GM21390 (cell line): ENCODE data around the gene PPIP5K1.

Experiments used
- ATAC-seq: cut with Tn5 transposase; IDR thresholded peaks from one replicate; pipeline ENCODE4 v1.9.1; 2021; ENCODE audit not compliant: unreplicated experiment

The PPIP5K1 gene

GRCh38 chr15:43519196-43519595 is 70.8 kb downstream of the PPIP5K1 start:
- no peak for ATAC-seq

DNA sequence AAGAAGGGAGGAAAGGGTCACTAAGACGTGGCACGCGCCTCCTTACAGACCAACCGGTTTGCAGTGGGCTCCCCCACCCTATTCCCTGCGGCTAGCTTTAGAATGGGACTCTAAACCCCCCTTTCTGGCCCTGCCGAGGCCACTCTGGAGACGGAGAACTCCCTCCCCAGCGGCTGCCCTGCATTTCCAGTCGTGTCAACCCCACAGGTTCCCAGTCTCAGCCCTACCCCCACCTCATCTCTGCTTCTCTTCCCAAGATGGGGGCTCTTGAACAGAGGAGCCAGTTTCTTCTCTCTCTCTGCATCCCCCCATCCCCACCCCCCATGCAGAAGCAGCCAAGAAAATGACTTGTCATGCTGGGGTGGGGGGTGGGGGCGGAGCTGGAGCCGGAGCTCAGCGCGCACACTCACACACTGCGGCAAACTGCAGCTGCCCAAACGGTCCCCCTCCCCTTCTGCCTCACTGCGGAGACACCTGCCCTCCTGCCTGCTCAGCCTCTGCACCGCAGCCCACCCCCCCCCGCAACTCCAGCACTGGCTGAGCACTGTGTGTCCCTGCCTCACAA is 71.7 kb downstream of the PPIP5K1 start:
- no peak for ATAC-seq

- no peak for ATAC-seq
Observed at GRCh38 chr15:43517354-43518196, 72.4 kb downstream of the PPIP5K1 start, which contains the start of gene MAP1A. TSS of gene MAP1A (plus strand) at chr15:43517608. CDS start at chr15:43521474, 3,866 bp downstream.

DNA sequence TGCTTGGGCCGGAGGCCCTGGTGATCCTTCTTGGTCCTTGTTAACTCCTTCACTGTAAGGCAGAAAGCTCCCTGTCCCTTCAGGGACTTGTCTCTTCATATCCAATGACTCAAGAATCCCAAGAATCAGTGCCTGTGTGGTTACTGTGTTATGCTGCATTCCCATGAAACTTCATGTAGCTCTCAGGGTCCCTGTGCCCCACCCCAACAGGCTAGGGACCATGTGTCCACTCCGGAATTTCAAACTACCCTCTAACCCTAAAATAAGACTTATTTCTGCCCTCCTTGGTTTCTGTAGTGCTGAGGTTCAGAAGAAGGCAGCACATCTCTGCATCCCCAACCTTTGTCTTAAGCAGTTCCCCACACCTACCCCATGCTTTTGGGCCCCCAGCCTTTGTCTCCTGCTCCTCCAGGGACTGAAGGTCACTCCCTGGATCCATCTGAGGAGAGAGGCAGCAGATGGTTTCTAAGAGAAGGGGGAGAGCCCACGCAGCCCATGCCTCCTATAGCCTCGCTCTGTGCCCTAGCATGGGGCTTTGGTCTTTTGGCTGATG is 73.1 kb downstream of the PPIP5K1 start:
- no peak for ATAC-seq

GRCh38 chr15:43516185-43516584 is 73.8 kb downstream of the PPIP5K1 start:
- ATAC-seq = no peak

GRCh38 chr15:43515741-43516140 is 74.3 kb downstream of the PPIP5K1 start:
- no peak for ATAC-seq

GRCh38 chr15:43514241-43515057 is 75.6 kb downstream of the PPIP5K1 start:
- ATAC-seq = no peak

DNA sequence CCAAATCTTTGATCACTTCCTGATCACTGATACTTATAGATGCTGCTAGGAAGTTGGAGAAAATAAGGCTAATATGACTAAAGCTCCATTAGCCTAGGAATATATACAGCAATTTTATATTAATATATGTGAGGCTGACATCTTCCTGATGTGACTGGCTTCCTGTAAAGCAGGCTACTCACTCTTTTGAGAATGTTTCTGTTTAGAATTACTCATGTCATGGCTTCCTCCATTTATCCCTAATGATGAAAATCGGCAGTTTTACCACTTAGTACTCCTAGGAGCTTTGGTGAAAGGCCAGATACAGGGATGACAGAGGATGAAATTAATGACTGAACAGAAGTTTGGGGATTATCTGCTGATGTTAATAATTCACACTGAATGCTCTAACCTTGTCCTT is 76.5 kb downstream of the PPIP5K1 start:
- ATAC-seq = no peak

DNA sequence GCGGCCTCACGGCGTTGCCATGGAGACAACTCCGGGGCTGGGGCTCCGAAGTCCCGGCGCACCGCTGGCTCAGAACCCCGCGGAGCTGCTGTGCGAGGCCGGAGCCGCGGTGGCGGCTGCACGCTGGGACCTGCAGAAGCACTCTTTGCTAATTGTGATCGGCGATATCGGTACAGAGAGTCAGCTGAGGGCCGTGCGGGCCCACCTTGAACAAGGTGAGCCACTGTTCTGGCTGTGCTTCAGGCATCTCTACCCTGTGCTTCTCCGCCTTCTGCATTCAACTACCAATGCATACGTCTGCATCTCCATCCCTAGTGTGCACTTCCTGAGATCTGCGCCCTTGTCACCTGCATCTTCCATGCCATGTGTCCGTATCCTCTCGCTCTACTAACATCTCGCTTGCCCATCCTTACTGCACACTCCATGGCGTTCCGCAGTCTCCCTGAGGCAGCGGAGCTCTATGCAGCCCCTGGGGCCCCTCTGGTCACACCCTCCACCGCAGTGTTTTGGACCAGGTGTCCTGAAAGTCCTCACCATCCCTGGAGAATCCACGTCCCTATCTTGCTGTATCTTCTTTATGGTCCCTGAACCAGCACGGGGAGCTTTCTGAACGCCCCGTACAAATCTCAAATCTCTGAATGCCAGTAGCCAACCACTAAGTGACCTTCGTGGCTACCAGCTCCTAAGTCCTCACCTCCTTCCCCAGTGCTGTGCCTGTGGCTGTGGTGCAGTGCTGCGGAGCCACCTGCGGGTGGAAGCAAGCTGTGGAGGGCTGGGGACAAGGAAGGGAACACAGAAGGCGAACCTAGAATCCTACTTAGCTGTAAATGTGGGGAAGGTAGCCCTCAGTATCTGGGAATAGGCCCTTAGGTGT is 78.8 kb downstream of the PPIP5K1 start:
- ATAC-seq = no peak

- ATAC-seq = peak; percentile 96
Observed at GRCh38 chr15:43510200-43511011, 79.6 kb downstream of the PPIP5K1 start.

- no peak for ATAC-seq
Observed at GRCh38 chr15:43509660-43510199, 80.3 kb downstream of the PPIP5K1 start.

DNA sequence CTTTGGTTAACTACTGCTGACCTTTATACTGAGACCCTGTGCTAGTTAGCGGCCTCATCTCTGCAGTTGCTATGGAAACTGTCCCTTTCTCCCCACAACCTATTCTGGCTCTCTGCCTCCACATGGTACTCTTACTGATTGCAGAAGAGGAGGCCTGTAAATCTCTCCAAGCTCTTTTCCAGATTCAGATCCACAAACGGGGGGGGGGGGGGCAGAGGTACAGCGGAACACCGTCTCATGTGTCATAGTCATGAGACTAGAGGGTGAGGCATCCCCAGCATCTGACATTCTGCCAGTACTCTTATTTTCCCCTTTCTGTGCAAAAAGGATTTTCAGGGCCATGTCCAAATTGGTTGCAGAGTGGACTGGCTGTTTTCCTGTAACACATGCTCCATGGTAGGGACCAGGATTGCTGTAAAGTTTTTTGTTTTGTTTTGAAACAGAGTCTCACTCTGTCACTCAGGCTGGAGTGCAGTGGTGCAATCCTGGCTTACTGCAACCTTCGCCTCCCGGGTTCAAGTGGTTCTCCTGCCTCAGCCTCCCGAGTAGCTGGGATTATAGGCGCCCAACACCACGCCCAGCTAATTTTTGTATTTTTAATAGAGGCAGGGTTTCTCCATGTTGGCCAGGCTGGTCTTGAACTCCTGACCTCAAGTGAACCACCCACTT is 80.9 kb downstream of the PPIP5K1 start:
- ATAC-seq = no peak

DNA sequence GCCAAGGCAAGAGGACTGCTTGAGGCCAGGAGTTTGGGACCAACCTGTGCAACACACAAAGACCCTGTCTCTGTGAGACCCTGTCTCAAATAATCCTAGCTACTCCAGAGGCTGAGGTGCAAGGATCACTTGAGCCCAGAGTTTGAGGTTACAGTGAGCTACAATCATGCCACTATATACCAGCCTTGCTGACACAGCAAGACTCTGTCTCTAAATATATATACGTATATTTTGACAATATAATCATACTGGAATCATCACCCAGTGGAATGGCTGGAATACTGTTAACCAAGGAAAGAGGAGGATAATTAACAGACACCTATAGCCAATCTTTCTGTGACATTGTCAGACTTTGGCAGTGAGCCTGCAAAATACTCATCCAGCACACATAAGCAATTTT is 81.6 kb downstream of the PPIP5K1 start:
- ATAC-seq = no peak

- ATAC-seq = no peak
Observed at GRCh38 chr15:43505738-43506137, 84.3 kb downstream of the PPIP5K1 start.

- no peak for ATAC-seq
Observed at GRCh38 chr15:43499635-43500034, 90.4 kb downstream of the PPIP5K1 start.

DNA sequence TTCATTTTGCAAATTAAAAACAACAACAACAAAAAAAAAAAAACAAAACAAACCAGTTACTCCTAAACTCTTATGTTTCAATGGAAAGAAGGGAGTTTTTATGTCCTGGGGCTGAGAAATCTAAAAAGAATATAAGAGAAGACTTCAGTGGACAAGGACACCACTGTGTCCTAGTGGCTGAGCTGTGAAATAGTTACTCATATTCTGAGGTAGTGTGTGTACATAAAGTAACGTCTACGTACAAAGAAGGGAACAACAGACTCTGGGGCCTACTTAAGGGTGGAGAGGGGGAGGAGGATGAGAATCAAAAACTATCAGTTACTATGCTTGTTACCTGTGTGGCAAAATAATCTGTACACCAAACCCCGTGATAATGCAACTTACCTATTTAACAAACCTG is 91.0 kb downstream of the PPIP5K1 start:
- no peak for ATAC-seq

- ATAC-seq = no peak
Observed at GRCh38 chr15:43493703-43494472, 96.1 kb downstream of the PPIP5K1 start.
